ENCODE measurements around the gene COLGALT1.

- no peak for TF ChIP-seq CTCF (conservative IDR thresholded peaks at IDR 0.05; ENCODE audit: low read length)
- TF ChIP-seq EZH2phosphoT487 (IDR thresholded peaks at IDR 0.05; ENCODE audit: borderline replicate concordance, low read depth, low read length): no peak
Observed at GRCh38 chr19:17527326-17527725, 28.1 kb upstream of the COLGALT1 start.

Measured in OCI-LY7 (cell line).